GM19099 (cell line): Measurements from ENCODE around the gene SLC38A3.

Source experiments
- POLR2A ChIP-seq: IDR thresholded peaks from 3 replicates; pipeline ENCODE4 v1.6.1; 2011; ENCODE audit warnings: low read depth; ENCODE audit not compliant: insufficient read length; ENCODE audit errors: extremely low read depth

The SLC38A3 gene

GRCh38 chr3:50211930-50212329 lies 6.9 kb downstream of the SLC38A3 start:
- TF ChIP-seq POLR2A: no peak

- TF ChIP-seq POLR2A: no peak
Measured at GRCh38 chr3:50212502-50212901, 7.4 kb downstream of the SLC38A3 start.

- TF ChIP-seq POLR2A: no peak
Measured at GRCh38 chr3:50212971-50213370, 7.9 kb downstream of the SLC38A3 start.

- TF ChIP-seq POLR2A: no peak
Measured at GRCh38 chr3:50213373-50213772, 8.3 kb downstream of the SLC38A3 start.

- TF ChIP-seq POLR2A: no peak
Measured at GRCh38 chr3:50214824-50215223, 9.8 kb downstream of the SLC38A3 start.

- TF ChIP-seq POLR2A: no peak
Measured at GRCh38 chr3:50215529-50215928, 10.5 kb downstream of the SLC38A3 start.

GRCh38 chr3:50217681-50218080 lies 12.6 kb downstream of the SLC38A3 start:
- TF ChIP-seq POLR2A: no peak

GRCh38 chr3:50218448-50218847 lies 13.4 kb downstream of the SLC38A3 start:
- no peak for TF ChIP-seq POLR2A

GRCh38 chr3:50219285-50219684 lies 14.2 kb downstream of the SLC38A3 start:
- no peak for TF ChIP-seq POLR2A

- TF ChIP-seq POLR2A: no peak
Measured at GRCh38 chr3:50220109-50220508, 15.0 kb downstream of the SLC38A3 start.

GRCh38 chr3:50221051-50221410 lies 16.0 kb downstream of the SLC38A3 start:
- no peak for TF ChIP-seq POLR2A

- no peak for TF ChIP-seq POLR2A
Measured at GRCh38 chr3:50221411-50222168, 16.5 kb downstream of the SLC38A3 start.

- TF ChIP-seq POLR2A: no peak
Measured at GRCh38 chr3:50222169-50222528, 17.1 kb downstream of the SLC38A3 start.

- TF ChIP-seq POLR2A: no peak
Measured at GRCh38 chr3:50224639-50225038, 19.6 kb downstream of the SLC38A3 start.

- TF ChIP-seq POLR2A: no peak
Measured at GRCh38 chr3:50226888-50227389, 21.9 kb downstream of the SLC38A3 start.

GRCh38 chr3:50227390-50228183 lies 22.5 kb downstream of the SLC38A3 start:
- TF ChIP-seq POLR2A: peak; percentile 60
